Measurements from ENCODE around the gene ANKLE1. TPM values are rescaled to one million over a fixed set of nuclear protein-coding genes. Genes with fewer than 3 reads are reported as not detected.

The ANKLE1 gene
- total RNA-seq, 1 donor from 2014 or later: 3.6 TPM

DNA sequence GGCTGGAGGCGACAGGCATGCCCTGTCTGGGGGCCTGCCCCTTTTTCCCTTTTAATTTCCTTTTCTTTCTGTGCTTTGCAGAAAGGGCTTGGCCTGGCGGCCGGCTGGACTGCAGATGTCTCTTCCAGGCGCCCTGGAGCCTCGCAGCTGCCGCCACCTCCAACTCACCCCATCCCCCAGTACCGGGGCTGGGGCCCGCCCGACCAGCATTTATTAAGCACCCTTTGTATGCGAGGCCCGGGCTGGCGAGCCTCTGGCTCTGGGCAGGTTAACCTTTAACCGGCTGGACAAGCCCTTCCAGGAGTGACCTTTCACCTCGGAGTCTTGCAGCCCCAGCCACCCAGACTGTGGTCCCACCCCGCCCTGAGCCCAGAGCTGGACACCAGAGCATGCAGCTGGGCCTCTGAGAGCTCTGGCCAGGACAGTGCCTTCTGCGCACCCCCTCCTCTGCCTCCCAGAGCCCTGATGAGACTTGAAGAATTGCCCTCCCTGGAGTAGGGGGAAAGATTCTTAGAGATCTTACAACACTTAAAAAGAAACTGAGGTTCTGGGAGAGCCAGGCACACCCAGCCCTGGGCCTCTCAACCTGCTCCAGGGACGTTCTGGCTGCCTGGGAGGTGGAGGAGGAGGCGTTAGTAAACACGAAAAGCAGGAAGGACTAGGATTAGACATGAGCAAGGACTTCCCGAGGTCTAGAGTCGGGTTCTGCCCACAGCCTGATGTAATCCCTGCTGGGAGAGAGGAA lies 34.8 kb upstream of the ANKLE1 start:
- DNase-seq (ENCODE audit: low spot score in 2 of 2, unreplicated experiment in 2 of 2): no peak
- Mint-ChIP-seq H3K9me3 (no peaks in the 10 kb centered on the region), H3K4me3 (peak overlapping the region; percentile 90), H3K4me1 (peaks cover 40% of the 10 kb centered on the region), H3K27ac (peak overlapping the region; percentile 82), H3K36me3 (no peaks in the 10 kb centered on the region), H3K27me3 (ENCODE audit: low read depth) (no peaks in the 10 kb centered on the region)
- TF ChIP-seq, protein P1, sequence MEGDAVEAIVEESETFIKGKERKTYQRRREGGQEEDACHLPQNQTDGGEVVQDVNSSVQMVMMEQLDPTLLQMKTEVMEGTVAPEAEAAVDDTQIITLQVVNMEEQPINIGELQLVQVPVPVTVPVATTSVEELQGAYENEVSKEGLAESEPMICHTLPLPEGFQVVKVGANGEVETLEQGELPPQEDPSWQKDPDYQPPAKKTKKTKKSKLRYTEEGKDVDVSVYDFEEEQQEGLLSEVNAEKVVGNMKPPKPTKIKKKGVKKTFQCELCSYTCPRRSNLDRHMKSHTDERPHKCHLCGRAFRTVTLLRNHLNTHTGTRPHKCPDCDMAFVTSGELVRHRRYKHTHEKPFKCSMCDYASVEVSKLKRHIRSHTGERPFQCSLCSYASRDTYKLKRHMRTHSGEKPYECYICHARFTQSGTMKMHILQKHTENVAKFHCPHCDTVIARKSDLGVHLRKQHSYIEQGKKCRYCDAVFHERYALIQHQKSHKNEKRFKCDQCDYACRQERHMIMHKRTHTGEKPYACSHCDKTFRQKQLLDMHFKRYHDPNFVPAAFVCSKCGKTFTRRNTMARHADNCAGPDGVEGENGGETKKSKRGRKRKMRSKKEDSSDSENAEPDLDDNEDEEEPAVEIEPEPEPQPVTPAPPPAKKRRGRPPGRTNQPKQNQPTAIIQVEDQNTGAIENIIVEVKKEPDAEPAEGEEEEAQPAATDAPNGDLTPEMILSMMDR (IDR thresholded peaks at IDR 0.05; ENCODE audit: unreplicated experiment): no peak

DNA sequence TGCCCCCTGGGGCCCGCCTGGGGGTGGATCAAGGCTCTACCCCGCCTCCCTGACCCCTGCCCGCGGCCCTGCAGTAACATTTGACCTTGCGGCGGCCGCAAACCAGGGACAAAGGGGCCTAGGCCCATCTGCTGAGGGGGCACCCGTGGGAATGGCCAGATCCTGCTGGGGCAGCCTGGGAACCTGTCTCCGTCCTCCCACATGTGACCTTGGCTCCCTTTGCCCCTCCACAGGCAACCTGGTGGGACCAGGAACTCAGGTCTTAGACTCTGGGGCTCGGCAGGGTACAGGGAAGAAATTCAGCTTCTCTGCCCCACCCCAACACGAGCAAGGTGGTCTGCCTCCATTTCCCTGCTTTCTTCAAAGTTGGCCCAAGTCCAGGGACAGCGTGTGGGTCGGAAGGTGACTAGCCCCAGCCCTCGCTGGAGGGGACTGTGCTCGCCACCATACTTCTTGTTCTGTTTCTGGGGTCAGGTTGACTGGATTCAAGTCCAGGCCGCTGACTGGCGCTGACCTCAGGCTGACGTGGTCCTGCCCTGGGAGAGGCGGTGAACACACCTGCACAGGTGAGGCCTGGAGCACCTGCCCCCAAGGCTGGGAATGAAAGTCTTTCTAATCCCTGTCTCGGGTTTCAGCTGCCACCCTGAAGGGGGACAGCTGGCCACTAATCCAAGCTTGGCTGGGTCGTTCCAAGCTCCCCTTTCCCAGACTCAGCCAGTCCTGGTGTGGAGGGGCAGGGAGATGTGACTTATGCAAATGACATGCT lies 33.5 kb upstream of the ANKLE1 start:
- no peaks in the 10 kb centered on the region for H3K27me3 Mint-ChIP-seq (ENCODE audit: low read depth)
- peak overlapping the region; percentile 41 for H3K4me3 Mint-ChIP-seq
- no peaks in the 10 kb centered on the region for H3K36me3 Mint-ChIP-seq
- H3K4me1 Mint-ChIP-seq: peaks cover 32% of the 10 kb centered on the region
- DNase-seq (ENCODE audit: low spot score in 2 of 2, unreplicated experiment in 2 of 2): no peak
- H3K27ac Mint-ChIP-seq: no peak overlapping the region
- TF ChIP-seq, protein P1 (IDR thresholded peaks at IDR 0.05; ENCODE audit: unreplicated experiment): no peak
- H3K9me3 Mint-ChIP-seq: no peaks in the 10 kb centered on the region

DNA sequence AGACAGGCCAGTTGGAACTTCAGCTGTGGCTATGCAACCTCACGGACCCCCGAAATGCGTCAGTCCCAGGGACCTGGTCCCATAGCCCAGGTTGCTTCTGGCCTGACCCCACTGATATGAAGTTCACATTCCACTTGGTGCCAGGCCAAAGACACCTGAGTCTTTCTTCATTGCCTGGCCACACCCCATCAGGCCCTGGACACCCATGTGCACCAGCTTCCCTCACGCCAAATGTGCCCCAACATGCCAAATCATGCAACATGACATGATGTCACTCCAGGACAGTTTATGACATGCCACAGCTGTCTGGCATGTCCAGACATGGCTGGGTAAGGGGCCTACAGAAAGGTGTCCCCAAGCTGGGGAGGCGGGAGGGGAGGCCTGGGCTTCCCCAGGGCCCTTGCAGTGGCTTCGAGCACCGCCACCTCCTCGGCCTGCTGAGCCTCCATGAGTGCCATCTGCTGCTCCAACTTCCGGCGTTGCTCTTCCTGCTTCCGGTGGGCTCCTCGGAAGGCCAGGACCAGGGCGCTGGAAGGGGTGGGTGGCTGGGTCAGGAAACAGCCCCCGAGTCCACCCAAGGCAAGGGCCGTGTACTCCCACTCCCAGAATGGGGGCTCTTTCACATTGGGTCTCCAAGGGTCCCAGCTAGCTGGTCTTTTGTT lies 31.7 kb upstream of the ANKLE1 start:
- Mint-ChIP-seq H3K27ac (no peak overlapping the region), H3K36me3 (no peaks in the 10 kb centered on the region), H3K4me1 (peaks cover 23% of the 10 kb centered on the region), H3K27me3 (ENCODE audit: low read depth) (no peaks in the 10 kb centered on the region), H3K4me3 (no peak overlapping the region), H3K9me3 (no peaks in the 10 kb centered on the region)
- DNase-seq (ENCODE audit: low spot score in 2 of 2, unreplicated experiment in 2 of 2): no peak
- TF ChIP-seq, protein P1 (IDR thresholded peaks at IDR 0.05; ENCODE audit: unreplicated experiment): no peak

DNA sequence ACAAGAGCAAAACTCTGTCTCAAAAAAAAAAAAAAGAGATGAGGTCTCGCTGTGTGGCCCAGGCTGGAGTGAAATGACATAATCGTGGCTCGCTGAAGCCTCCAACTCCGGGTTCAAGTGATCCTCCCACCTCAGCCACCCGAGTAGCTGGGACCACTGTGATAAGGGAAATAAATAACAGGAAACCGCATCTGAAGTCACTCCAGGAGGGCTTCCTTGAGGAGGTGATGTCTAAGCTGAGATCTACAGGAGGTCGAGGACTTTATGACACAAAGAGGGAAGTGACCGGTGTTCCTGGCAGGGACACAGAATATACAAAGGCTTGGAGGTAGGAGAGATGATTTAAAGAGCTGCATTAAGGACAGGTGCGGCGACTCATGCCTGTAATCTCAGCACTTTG lies 27.1 kb upstream of the ANKLE1 start:
- Mint-ChIP-seq H3K27me3 (ENCODE audit: low read depth) (no peaks in the 10 kb centered on the region), H3K4me1 (no peaks in the 10 kb centered on the region), H3K36me3 (no peaks in the 10 kb centered on the region), H3K27ac (no peak overlapping the region), H3K9me3 (no peaks in the 10 kb centered on the region), H3K4me3 (no peak overlapping the region)
- DNase-seq (ENCODE audit: low spot score in 2 of 2, unreplicated experiment in 2 of 2): no peak
- TF ChIP-seq, protein P1 (IDR thresholded peaks at IDR 0.05; ENCODE audit: unreplicated experiment): no peak

DNA sequence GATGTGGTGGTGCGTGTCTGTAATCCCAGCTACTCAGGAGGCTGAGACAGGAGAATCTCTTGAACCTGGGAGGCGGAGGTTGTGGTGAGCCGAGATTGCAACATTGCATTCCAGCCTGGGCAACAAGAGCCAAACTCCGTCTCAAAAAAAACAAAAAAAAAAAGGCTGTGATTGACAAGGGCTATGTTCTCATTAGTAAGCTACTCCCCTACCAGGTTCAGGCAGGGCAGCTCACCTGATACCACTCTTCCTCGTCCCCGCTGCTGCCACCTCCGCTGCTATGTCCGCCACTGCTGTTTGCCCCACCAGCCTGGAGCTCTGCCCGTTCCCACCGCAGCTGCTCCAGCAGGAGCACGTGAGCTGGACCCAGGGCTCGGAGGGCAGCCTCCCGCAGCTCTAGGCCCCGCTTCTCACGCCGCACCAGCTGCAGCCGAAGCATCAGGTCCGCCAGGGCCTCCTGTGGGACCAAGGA lies 26.5 kb upstream of the ANKLE1 start:
- H3K27ac Mint-ChIP-seq: no peak overlapping the region
- TF ChIP-seq, protein P1 (IDR thresholded peaks at IDR 0.05; ENCODE audit: unreplicated experiment): no peak
- no peak overlapping the region for H3K4me3 Mint-ChIP-seq
- no peaks in the 10 kb centered on the region for H3K9me3 Mint-ChIP-seq
- no peaks in the 10 kb centered on the region for H3K4me1 Mint-ChIP-seq
- H3K27me3 Mint-ChIP-seq (ENCODE audit: low read depth): no peaks in the 10 kb centered on the region
- no peak for DNase-seq (ENCODE audit: low spot score in 2 of 2, unreplicated experiment in 2 of 2)
- H3K36me3 Mint-ChIP-seq: no peaks in the 10 kb centered on the region
